WTC11 (cell line): ENCODE data around the gene NRAP. TPM values are rescaled to one million over a fixed set of nuclear protein-coding genes. Genes with fewer than 3 reads are reported as not detected.

Experiments used
- ATAC-seq: fragments of 200-7000 bp; cut with Tn5 transposase; 2 replicates; pipeline ENCODE4 v1.10.0; 2021; ENCODE audit warnings: mild to moderate bottlenecking, moderate library complexity
- CTCF ChIA-PET: fragments of 300-600 bp; sonication (Branson Sonifier 250); formaldehyde crosslinking; loops from one replicate; lab custom pipeline; 2021; ENCODE audit warnings: antibody characterized with exemption; lab: Charles Lee
- POLR2A ChIA-PET: fragments of 350-600 bp; sonication (Branson Sonifier 250); formaldehyde crosslinking; loops from one replicate; lab custom pipeline; 2021; ENCODE audit warnings: antibody characterized with exemption; lab: Charles Lee
- DNase-seq: peaks from one replicate; pipeline ENCODE4 v3.0.0; 2021; ENCODE audit warnings: low spot score
- H3K27ac Mint-ChIP-seq: 2 replicates; pipeline ENCODE4 v1.8.0; 2021; ENCODE audit warnings: mixed read lengths
- H3K27me3 Mint-ChIP-seq: 2 replicates; pipeline ENCODE4 v1.8.0; 2021; ENCODE audit warnings: low read depth, mild to moderate bottlenecking, moderate library complexity, mixed read lengths
- H3K36me3 Mint-ChIP-seq: 2 replicates; pipeline ENCODE4 v1.8.0; 2021; ENCODE audit warnings: mixed read lengths
- H3K4me1 Mint-ChIP-seq: 2 replicates; pipeline ENCODE4 v1.8.0; 2022; ENCODE audit warnings: mixed read lengths
- H3K4me3 Mint-ChIP-seq: 2 replicates; pipeline ENCODE4 v1.8.0; 2021; ENCODE audit warnings: mild to moderate bottlenecking, moderate library complexity, mixed read lengths
- H3K9me3 Mint-ChIP-seq: 2 replicates; pipeline ENCODE4 v1.8.0; 2021; ENCODE audit warnings: mixed read lengths
- AR ChIP-seq: fragments of 250-450 bp; sonication (Bioruptor Pico); IDR thresholded peaks from 2 replicates; pipeline ENCODE4 v1.9.0; 2021; ENCODE audit warnings: mild to moderate bottlenecking
- CBFB ChIP-seq: sonication (generic); formaldehyde crosslinking; IDR thresholded peaks from 2 replicates; pipeline ENCODE4 v1.8.1; 2022; ENCODE audit warnings: mild to moderate bottlenecking, low read depth, missing genetic modification reagents
- E2F1 ChIP-seq: sonication (generic); formaldehyde crosslinking; IDR thresholded peaks from 2 replicates; pipeline ENCODE4 v1.8.0; 2022; ENCODE audit warnings: mild to moderate bottlenecking, missing genetic modification reagents
- ELF4 ChIP-seq: sonication (generic); formaldehyde crosslinking; IDR thresholded peaks from 2 replicates; pipeline ENCODE4 v1.8.1; 2022; ENCODE audit warnings: low read depth, mild to moderate bottlenecking, moderate library complexity, missing genetic modification reagents
- ERG ChIP-seq: fragments of 250-450 bp; sonication (Bioruptor Pico); IDR thresholded peaks from 2 replicates; pipeline ENCODE4 v1.8.0; 2021; ENCODE audit warnings: mild to moderate bottlenecking
- ETV6 ChIP-seq: sonication (generic); formaldehyde crosslinking; IDR thresholded peaks from 2 replicates; pipeline ENCODE4 v1.8.1; 2022; ENCODE audit warnings: mild to moderate bottlenecking, missing genetic modification reagents
- HMGXB4 ChIP-seq: sonication (generic); formaldehyde crosslinking; IDR thresholded peaks from 2 replicates; pipeline ENCODE4 v1.8.1; 2023; ENCODE audit warnings: mild to moderate bottlenecking, moderate library complexity, missing genetic modification reagents
- IRF2 ChIP-seq: sonication (generic); formaldehyde crosslinking; IDR thresholded peaks from 2 replicates; pipeline ENCODE4 v1.8.0; 2022; ENCODE audit warnings: low read depth, missing genetic modification reagents, borderline replicate concordance
- MAX ChIP-seq: sonication (generic); formaldehyde crosslinking; IDR thresholded peaks from 2 replicates; pipeline ENCODE4 v1.8.0; 2022; ENCODE audit warnings: mild to moderate bottlenecking, missing genetic modification reagents
- NFE2L1 ChIP-seq: sonication (generic); formaldehyde crosslinking; IDR thresholded peaks from 2 replicates; pipeline ENCODE4 v1.8.1; 2023; ENCODE audit warnings: missing genetic modification reagents
- NR3C1 ChIP-seq: sonication (generic); formaldehyde crosslinking; conservative IDR thresholded peaks from 2 replicates; pipeline ENCODE4 v1.8.1; 2023; ENCODE audit warnings: low read depth, mild to moderate bottlenecking, missing genetic modification reagents
- PREB ChIP-seq: sonication (generic); formaldehyde crosslinking; IDR thresholded peaks from 2 replicates; pipeline ENCODE4 v1.8.1; 2022; ENCODE audit warnings: mild to moderate bottlenecking, missing genetic modification reagents, moderate library complexity, borderline replicate concordance
- TP53 ChIP-seq: sonication (generic); formaldehyde crosslinking; IDR thresholded peaks from 2 replicates; pipeline ENCODE4 v1.8.1; 2023; ENCODE audit warnings: mild to moderate bottlenecking, missing genetic modification reagents
- USF1 ChIP-seq: sonication (generic); formaldehyde crosslinking; IDR thresholded peaks from 2 replicates; pipeline ENCODE4 v1.8.0; 2022; ENCODE audit warnings: mild to moderate bottlenecking, missing genetic modification reagents
- ZBTB21 ChIP-seq: sonication (generic); formaldehyde crosslinking; IDR thresholded peaks from 2 replicates; pipeline ENCODE4 v1.8.1; 2023; ENCODE audit warnings: mild to moderate bottlenecking, missing genetic modification reagents, borderline replicate concordance
- ZNF396 ChIP-seq: fragments of 250-450 bp; sonication (Bioruptor Pico); IDR thresholded peaks from 2 replicates; pipeline ENCODE4 v1.8.0; 2021; ENCODE audit warnings: mild to moderate bottlenecking, moderate library complexity, borderline replicate concordance
- total RNA-seq: library from RNA; stranded (reverse); gene quantifications from 3 replicates; pipeline ENCODE4 v1.2.3, GENCODE V29; 2021

NRAP gene
- total RNA-seq, 1 experiment from 2014 or later: not detected

GRCh38 chr10:113620511-113620910, 43.3 kb downstream of the NRAP start (continued):
- no peak for TF ChIP-seq E2F1 (CRISPR knock-in tag)
- no peak for TF ChIP-seq CBFB
- TF ChIP-seq ZBTB21 (CRISPR knock-in tag): no peak
- TF ChIP-seq NFE2L1: no peak
- no peak for TF ChIP-seq ELF4 (CRISPR knock-in tag)
- TF ChIP-seq IRF2: no peak
- TF ChIP-seq TP53 (CRISPR knock-in tag): no peak
- no peak for TF ChIP-seq HMGXB4 (CRISPR knock-in tag)
- TF ChIP-seq ETV6: no peak

GRCh38 chr10:113619401-113619800, 44.4 kb downstream of the NRAP start:
- TF ChIP-seq ERG (CRISPR knock-in tag) (no peak), PREB (CRISPR knock-in tag) (no peak), USF1 (CRISPR knock-in tag) (no peak), AR (CRISPR knock-in tag) (no peak), ETV6 (no peak), ZNF396 (no peak), ZBTB21 (CRISPR knock-in tag) (no peak), MAX (no peak), NR3C1 (CRISPR knock-in tag) (no peak)
- TF ChIP-seq, all 79 proteins: peak for 0
- POLR2A ChIA-PET: no interaction called here

More at GRCh38 chr10:113619401-113619800, 44.4 kb downstream of the NRAP start:
- H3K4me1 Mint-ChIP-seq: peaks cover 61% of the 10 kb centered on the region
- no peaks in the 10 kb centered on the region for H3K9me3 Mint-ChIP-seq
- H3K36me3 Mint-ChIP-seq: no peaks in the 10 kb centered on the region
- no peak for ATAC-seq
- no peak overlapping the region for H3K27ac Mint-ChIP-seq
- CTCF ChIA-PET: interaction anchor here (1.0 kb wide), 1 partner anchor 29 kb away, joined by 3 read pairs; no protein-coding TSS in a partner anchor
- DNase-seq: no peak
- H3K27me3 Mint-ChIP-seq: peaks cover 20% of the 10 kb centered on the region
- H3K4me3 Mint-ChIP-seq: no peak overlapping the region
